ENCODE results near the gene GOLGA8O.
"Not testable (repeated sequence)": the region's sequence is repeated elsewhere in the genome, so short reads cannot be mapped to it uniquely, and the experiment has no call there.

The GOLGA8O gene

GRCh38 chr15:32440445-32440977, 14.9 kb downstream of the GOLGA8O start:
- H3K9ac ChIP-seq (ENCODE audit: low read length); H3K36me3 ChIP-seq (ENCODE audit: low read length); H3K27me3 ChIP-seq (ENCODE audit: low read length); H3K79me2 ChIP-seq (ENCODE audit: insufficient read depth, low read length); H3F3A ChIP-seq (ENCODE audit: insufficient read depth); H3K4me3 ChIP-seq (ENCODE audit: insufficient read depth, low read length, poor library complexity, severe bottlenecking); H3K27ac ChIP-seq (ENCODE audit: low read depth, low read length); H2AFZ ChIP-seq (ENCODE audit: low read depth, low read length, severe bottlenecking); H3K9me2 ChIP-seq (replicated peaks; ENCODE audit: insufficient read depth, low read length); H4K20me1 ChIP-seq (ENCODE audit: low read depth, low read length); H3K4me2 ChIP-seq (ENCODE audit: low read depth, low read length, poor library complexity, severe bottlenecking); H3K9me3 ChIP-seq (ENCODE audit: insufficient read depth, low read length): not testable (repeated sequence)

- not testable (repeated sequence) for H3K4me2 ChIP-seq (ENCODE audit: low read depth, low read length, poor library complexity, severe bottlenecking); H3K9ac ChIP-seq (ENCODE audit: low read length); H3K9me3 ChIP-seq (ENCODE audit: insufficient read depth, low read length); H3K36me3 ChIP-seq (ENCODE audit: low read length); H3K4me3 ChIP-seq (ENCODE audit: insufficient read depth, low read length, poor library complexity, severe bottlenecking); H2AFZ ChIP-seq (ENCODE audit: low read depth, low read length, severe bottlenecking); H4K20me1 ChIP-seq (ENCODE audit: low read depth, low read length); H3K27ac ChIP-seq (ENCODE audit: low read depth, low read length); H3K27me3 ChIP-seq (ENCODE audit: low read length); H3K79me2 ChIP-seq (ENCODE audit: insufficient read depth, low read length); H3K9me2 ChIP-seq (replicated peaks; ENCODE audit: insufficient read depth, low read length); H3F3A ChIP-seq (ENCODE audit: insufficient read depth)
These were observed 21.1 kb downstream of the GOLGA8O start for GRCh38 chr15:32434102-32434963.

- H3K4me2 ChIP-seq (ENCODE audit: low read depth, low read length, poor library complexity, severe bottlenecking); H3K9me3 ChIP-seq (ENCODE audit: insufficient read depth, low read length): not testable (repeated sequence)
These were observed 27.8 kb downstream of the GOLGA8O start for GRCh38 chr15:32427635-32428034.

GRCh38 chr15:32426511-32426910, 28.9 kb downstream of the GOLGA8O start:
- H3K9me3 ChIP-seq (ENCODE audit: insufficient read depth, low read length); H3K9me2 ChIP-seq (replicated peaks; ENCODE audit: insufficient read depth, low read length); H3F3A ChIP-seq (ENCODE audit: insufficient read depth); H3K27ac ChIP-seq (ENCODE audit: low read depth, low read length); H4K20me1 ChIP-seq (ENCODE audit: low read depth, low read length); H3K27me3 ChIP-seq (ENCODE audit: low read length); H3K36me3 ChIP-seq (ENCODE audit: low read length); H3K4me3 ChIP-seq (ENCODE audit: insufficient read depth, low read length, poor library complexity, severe bottlenecking); H3K79me2 ChIP-seq (ENCODE audit: insufficient read depth, low read length); H3K9ac ChIP-seq (ENCODE audit: low read length); H3K4me2 ChIP-seq (ENCODE audit: low read depth, low read length, poor library complexity, severe bottlenecking); H2AFZ ChIP-seq (ENCODE audit: low read depth, low read length, severe bottlenecking): not testable (repeated sequence)

More at GRCh38 chr15:32427635-32428034, 27.8 kb downstream of the GOLGA8O start:
- not testable (repeated sequence) for H3K79me2 ChIP-seq (ENCODE audit: insufficient read depth, low read length); H3K9ac ChIP-seq (ENCODE audit: low read length); H3K36me3 ChIP-seq (ENCODE audit: low read length); H4K20me1 ChIP-seq (ENCODE audit: low read depth, low read length); H3K27ac ChIP-seq (ENCODE audit: low read depth, low read length); H3K9me2 ChIP-seq (replicated peaks; ENCODE audit: insufficient read depth, low read length); H3K4me3 ChIP-seq (ENCODE audit: insufficient read depth, low read length, poor library complexity, severe bottlenecking); H2AFZ ChIP-seq (ENCODE audit: low read depth, low read length, severe bottlenecking); H3K27me3 ChIP-seq (ENCODE audit: low read length); H3F3A ChIP-seq (ENCODE audit: insufficient read depth)

GRCh38 chr15:32407903-32408302, 47.5 kb downstream of the GOLGA8O start:
- not testable (repeated sequence) for H3K79me2 ChIP-seq (ENCODE audit: insufficient read depth, low read length); H3K4me3 ChIP-seq (ENCODE audit: insufficient read depth, low read length, poor library complexity, severe bottlenecking); H2AFZ ChIP-seq (ENCODE audit: low read depth, low read length, severe bottlenecking); H3F3A ChIP-seq (ENCODE audit: insufficient read depth); H4K20me1 ChIP-seq (ENCODE audit: low read depth, low read length); H3K27ac ChIP-seq (ENCODE audit: low read depth, low read length); H3K4me2 ChIP-seq (ENCODE audit: low read depth, low read length, poor library complexity, severe bottlenecking); H3K9me3 ChIP-seq (ENCODE audit: insufficient read depth, low read length); H3K27me3 ChIP-seq (ENCODE audit: low read length); H3K9ac ChIP-seq (ENCODE audit: low read length); H3K9me2 ChIP-seq (replicated peaks; ENCODE audit: insufficient read depth, low read length); H3K36me3 ChIP-seq (ENCODE audit: low read length)

GRCh38 chr15:32403192-32403591, 52.2 kb downstream of the GOLGA8O start, which contains the start of gene GOLGA8K:
Gene GOLGA8K (minus strand): TSS chr15:32403292. CDS start chr15:32403194, 98 bp downstream.
- H3K9me3 ChIP-seq (ENCODE audit: insufficient read depth, low read length); H3K27me3 ChIP-seq (ENCODE audit: low read length); H3K9ac ChIP-seq (ENCODE audit: low read length); H3F3A ChIP-seq (ENCODE audit: insufficient read depth); H3K79me2 ChIP-seq (ENCODE audit: insufficient read depth, low read length); H3K9me2 ChIP-seq (replicated peaks; ENCODE audit: insufficient read depth, low read length); H3K27ac ChIP-seq (ENCODE audit: low read depth, low read length); H3K4me2 ChIP-seq (ENCODE audit: low read depth, low read length, poor library complexity, severe bottlenecking); H3K36me3 ChIP-seq (ENCODE audit: low read length); H4K20me1 ChIP-seq (ENCODE audit: low read depth, low read length); H3K4me3 ChIP-seq (ENCODE audit: insufficient read depth, low read length, poor library complexity, severe bottlenecking); H2AFZ ChIP-seq (ENCODE audit: low read depth, low read length, severe bottlenecking): not testable (repeated sequence)

- not testable (repeated sequence) for H4K20me1 ChIP-seq (ENCODE audit: low read depth, low read length); H3K79me2 ChIP-seq (ENCODE audit: insufficient read depth, low read length); H3K27ac ChIP-seq (ENCODE audit: low read depth, low read length); H3K27me3 ChIP-seq (ENCODE audit: low read length); H3K4me3 ChIP-seq (ENCODE audit: insufficient read depth, low read length, poor library complexity, severe bottlenecking); H3K9me3 ChIP-seq (ENCODE audit: insufficient read depth, low read length); H3K9me2 ChIP-seq (replicated peaks; ENCODE audit: insufficient read depth, low read length); H3K36me3 ChIP-seq (ENCODE audit: low read length); H3K9ac ChIP-seq (ENCODE audit: low read length); H3F3A ChIP-seq (ENCODE audit: insufficient read depth); H3K4me2 ChIP-seq (ENCODE audit: low read depth, low read length, poor library complexity, severe bottlenecking); H2AFZ ChIP-seq (ENCODE audit: low read depth, low read length, severe bottlenecking)
These were observed 58.9 kb downstream of the GOLGA8O start for GRCh38 chr15:32396522-32396921.
